GM18520 (cell line): Measurements from ENCODE around the gene CREB3L1.

Experiments used
- ATAC-seq: cut with Tn5 transposase; IDR thresholded peaks from one replicate; pipeline ENCODE4 v1.9.1; 2021; ENCODE audit not compliant: unreplicated experiment

CREB3L1 gene

DNA sequence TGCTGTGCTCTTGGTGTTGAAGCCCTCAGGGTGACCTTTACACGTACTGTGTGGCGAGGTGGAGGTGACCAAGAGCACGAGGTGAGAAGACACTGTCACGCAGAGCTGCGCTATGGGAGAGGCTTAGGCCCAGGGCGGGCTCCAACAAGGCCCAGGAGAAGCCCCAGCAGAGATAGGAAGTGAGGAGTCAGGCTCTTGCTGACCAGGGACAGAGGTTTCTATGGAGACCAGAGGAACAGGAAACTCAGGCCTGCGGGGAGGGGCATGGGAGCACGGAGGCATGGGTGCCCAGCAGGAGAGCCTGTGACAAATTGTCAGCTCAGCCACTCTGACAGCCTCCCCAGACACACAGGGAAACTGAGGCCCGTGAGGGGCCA, 85.6 kb downstream of the CREB3L1 start:
- ATAC-seq: no peak

DNA sequence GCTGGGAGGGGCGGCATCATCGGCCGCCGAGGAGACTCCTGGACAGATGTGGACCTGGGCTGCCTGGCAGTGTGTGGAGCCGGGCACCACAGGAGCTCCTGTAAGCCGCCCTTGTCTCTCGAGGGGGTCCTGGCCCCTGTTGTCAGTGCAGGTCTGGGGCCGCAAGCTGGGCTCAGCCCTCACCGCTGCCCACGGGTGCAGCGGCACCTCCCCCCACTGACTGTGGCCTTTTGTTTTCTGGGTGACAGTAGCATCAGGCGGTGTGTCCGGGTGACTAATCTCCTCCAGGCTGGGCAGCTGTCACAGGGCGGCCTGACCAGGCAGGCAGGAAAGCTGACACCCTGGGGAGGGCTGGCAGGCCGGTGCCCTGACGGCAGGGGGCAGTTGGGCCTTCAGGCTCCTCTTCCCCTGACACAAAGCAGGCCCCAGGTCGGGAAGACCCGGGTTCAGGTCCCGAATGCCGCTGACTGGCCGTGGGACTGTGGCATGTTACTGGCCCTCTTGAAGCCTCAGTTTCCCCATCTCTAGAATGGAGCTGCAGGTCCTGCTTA, 86.1 kb downstream of the CREB3L1 start:
- ATAC-seq: no peak

DNA sequence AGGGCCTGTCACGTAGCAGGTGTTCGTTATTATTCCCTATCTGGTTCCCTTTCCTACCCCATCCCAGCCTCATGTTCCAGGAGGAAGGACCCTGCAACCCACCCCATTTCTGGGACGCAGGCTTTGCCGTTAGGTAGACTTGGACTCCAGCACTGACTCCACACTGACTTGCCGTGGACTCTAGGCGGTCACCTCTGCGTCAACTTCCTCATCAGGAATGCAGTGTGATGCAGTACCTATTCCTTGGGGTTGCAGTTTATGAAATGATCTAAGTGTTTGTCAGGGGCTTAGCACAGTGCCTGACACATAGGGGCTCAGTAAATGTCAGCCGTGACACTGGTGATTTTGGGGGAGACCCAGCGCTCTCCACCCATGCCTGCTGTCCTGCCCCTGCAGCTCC, 86.6 kb downstream of the CREB3L1 start:
- ATAC-seq: no peak

DNA sequence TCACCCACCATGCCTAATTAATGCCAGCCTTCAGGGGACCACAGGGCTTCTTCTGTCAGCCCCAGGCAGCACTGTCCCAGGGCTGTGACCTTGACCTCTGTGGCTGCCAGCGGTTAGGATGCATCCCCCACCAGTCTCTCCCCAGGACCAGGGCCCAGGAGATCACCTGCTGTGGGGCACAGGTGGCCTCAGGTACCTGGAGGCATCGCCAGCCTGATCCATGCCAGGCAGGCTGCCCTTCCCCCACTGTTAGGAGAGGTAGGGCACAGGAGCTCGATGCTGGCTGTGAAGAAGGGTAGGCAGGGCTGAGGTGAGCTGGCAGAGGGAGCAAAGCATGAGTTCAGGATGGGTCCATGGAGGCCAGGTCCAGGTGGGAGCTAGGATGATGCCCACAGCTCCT, 87.3 kb downstream of the CREB3L1 start:
- no peak for ATAC-seq

DNA sequence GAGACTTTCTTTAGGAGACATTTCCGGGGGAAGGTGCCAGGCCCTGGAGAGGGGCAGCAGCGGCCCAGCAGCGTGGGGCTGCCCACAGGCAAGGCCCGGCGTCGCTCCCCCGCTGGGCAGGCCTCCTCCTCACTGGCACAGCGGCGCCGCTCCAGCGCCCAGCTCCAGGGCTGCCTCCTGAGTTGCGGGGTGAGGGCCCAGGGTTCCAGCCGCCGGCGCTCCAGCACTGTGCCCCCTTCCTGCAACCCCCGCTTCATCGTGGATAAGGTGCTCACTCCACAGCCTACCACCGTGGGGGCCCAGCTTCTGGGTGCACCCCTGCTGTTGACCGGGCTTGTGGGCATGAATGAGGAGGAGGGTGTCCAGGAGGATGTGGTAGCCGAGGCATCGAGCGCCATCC, 88.8 kb downstream of the CREB3L1 start:
- ATAC-seq: no peak

DNA sequence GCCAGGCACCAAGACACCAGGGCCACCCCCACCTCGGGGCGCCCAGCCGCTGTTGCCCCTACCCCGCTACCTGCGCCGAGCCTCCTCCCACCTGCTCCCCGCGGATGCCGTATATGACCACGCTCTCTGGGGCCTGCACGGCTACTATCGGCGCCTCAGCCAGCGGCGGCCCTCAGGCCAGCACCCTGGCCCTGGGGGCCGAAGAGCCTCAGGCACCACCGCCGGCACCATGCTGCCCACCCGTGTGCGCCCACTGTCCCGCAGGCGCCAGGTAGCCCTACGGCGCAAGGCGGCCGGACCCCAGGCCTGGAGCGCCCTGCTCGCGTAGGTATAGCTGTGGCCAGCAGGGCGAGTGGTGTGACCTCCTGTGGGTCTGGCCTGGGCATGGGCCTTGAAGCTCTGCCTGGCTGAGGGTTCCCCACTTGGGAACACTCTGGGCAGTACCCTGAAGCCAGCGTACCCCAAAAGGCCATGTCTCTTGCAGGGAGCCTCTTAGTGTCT, 89.2 kb downstream of the CREB3L1 start:
- ATAC-seq: no peak

DNA sequence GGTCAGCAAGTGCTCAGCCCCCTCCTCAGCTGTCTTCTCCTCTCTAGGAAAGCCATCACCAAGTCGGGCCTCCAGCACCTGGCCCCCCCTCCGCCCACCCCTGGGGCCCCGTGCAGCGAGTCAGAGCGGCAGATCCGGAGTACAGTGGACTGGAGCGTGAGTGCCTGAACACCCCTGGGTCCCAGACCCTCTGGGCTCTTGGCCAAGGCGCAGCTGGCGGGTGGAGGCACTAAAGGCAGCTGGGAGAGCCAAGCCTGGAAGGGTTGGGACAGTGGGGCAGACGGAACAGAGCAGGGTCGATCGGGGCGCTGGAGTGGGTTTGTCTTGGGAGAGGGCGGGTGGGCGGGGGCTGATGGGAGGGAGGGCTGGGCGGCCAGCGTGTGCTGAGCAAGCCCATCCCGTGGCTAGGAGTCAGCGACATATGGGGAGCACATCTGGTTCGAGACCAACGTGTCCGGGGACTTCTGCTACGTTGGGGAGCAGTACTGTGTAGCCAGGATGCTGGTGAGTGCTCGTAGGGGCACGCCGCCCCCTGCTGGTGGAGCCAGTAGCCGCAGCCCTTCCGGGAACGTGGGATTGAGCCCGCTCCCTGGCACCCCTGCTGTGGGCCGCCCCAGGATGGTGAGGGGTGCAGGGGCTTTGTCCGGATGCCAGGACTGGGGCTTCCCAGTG, 89.9 kb downstream of the CREB3L1 start:
- no peak for ATAC-seq

DNA sequence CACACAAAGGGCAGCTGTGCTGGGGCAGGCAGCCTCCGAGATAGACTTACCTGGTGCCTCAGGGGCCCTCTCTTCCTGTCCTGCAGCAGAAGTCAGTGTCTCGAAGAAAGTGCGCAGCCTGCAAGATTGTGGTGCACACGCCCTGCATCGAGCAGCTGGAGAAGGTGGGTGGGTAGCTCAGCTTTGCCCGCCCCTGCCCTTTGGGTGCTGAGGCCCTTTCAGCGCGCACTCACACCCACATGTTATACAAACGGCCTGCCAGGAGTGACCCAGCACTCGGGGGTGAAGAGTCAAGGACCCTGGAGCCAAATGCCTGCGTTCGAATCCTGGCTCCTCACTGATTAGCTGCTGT, 90.4 kb downstream of the CREB3L1 start:
- ATAC-seq: no peak

DNA sequence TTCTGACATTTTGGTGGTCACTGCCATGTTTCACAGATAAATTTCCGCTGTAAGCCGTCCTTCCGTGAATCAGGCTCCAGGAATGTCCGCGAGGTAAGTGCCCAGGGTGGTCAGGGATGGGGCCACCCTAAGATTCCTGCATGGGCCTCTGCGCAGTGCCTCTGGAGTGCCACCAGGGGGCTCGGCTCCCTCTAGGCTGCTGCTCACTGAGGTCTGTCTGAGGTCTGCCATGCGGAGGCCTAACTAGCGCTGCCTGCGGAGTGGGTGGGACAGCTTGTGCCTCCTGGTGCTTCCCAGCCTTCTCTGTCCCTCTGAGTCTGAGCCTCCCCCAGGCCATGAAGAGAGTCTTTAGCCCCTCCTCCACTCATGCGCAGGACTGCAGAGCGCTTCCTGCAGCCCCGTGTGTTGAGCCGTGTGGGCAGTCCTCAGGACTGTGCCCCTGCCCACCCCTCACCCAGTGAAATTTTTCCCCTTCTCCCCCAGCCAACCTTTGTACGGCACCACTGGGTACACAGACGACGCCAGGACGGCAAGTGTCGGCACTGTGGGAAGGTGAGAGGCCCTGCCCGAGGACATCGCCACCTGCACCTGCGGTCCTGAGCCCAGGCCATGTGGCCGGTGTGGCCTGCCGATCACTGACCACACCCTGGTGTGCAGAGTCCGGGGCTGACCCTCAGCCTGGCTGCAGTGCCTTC, 92.1 kb downstream of the CREB3L1 start:
- ATAC-seq: no peak

DNA sequence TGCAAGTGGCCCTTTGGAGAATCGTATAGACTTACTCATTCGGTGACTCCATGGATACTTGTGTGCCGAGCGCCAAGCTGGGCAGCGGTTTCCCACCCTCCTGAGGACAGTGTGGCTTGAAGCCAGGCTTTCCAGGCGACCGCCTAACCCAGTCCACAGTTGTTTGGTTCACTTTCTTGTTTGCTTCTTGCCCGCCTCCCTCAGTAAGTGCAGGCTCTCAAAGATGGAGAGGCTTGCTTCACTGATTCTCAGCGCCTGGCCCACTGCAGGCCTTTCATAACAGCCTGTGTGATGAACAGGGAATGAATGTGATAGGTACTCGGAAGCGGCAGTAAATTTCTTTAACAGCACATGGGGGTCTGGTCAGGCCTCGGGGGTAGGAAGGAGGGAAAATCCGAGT, 92.8 kb downstream of the CREB3L1 start:
- ATAC-seq: no peak
